Natural killer cell (primary cell): ENCODE results near the gene CST11. TPM values are rescaled to one million over a fixed set of nuclear protein-coding genes. Genes with fewer than 3 reads are reported as not detected.

ENCODE experiments used
- ATAC-seq, 3 donors: fragments of 150-1000 bp in 2 of 3; fragments of 200-7000 bp in 1 of 3; cut with Tn5 transposase; 1 replicate in 1 of 3; 2 replicates in 2 of 3; pipeline ENCODE4 v1.10.0; 2021; ENCODE audit warnings: mild to moderate bottlenecking in 2 of 3, moderate library complexity in 2 of 3
- DNase-seq, 2 donors: peaks; one replicate each; pipeline versions ENCODE4 v3.0.0 to v3.0.0-alpha.2; 2013 to 2021; ENCODE audit warnings: mixed read lengths in 1 of 2
- H3K27ac ChIP-seq: one replicate; pipeline ENCODE4 v1.5.1; 2013; ENCODE audit warnings: mild to moderate bottlenecking, low read length
- H3K27me3 ChIP-seq: one replicate; pipeline ENCODE4 v1.6.1; 2013; ENCODE audit warnings: low read length; ENCODE audit not compliant: control insufficient read depth, insufficient read depth
- H3K36me3 ChIP-seq: one replicate; pipeline ENCODE4 v1.6.1; 2013; ENCODE audit warnings: low read length; ENCODE audit not compliant: control insufficient read depth, insufficient read depth
- H3K4me1 ChIP-seq: one replicate; pipeline ENCODE4 v1.6.1; 2013; ENCODE audit warnings: low read length; ENCODE audit not compliant: control insufficient read depth, insufficient read depth
- H3K4me3 ChIP-seq: one replicate; pipeline ENCODE4 v1.5.1; 2013; ENCODE audit warnings: low read length
- H3K9me3 ChIP-seq: one replicate; pipeline ENCODE4 v1.6.1; 2013; ENCODE audit warnings: low read length; ENCODE audit not compliant: control insufficient read depth, insufficient read depth
- H3K27ac Mint-ChIP-seq, 2 donors: one replicate each; pipeline ENCODE4 v1.8.0; 2022; ENCODE audit warnings: mild to moderate bottlenecking in 2 of 2, mixed read lengths in 2 of 2, moderate library complexity in 1 of 2
- H3K27me3 Mint-ChIP-seq, 2 donors: one replicate each; pipeline ENCODE4 v1.8.0; 2022; ENCODE audit warnings: low read depth in 2 of 2, mixed read lengths in 2 of 2
- H3K36me3 Mint-ChIP-seq: one replicate; pipeline ENCODE4 v1.8.0; 2022; ENCODE audit warnings: mixed read lengths
- H3K4me1 Mint-ChIP-seq, 2 donors: one replicate each; pipeline ENCODE4 v1.8.0; 2022; ENCODE audit warnings: mixed read lengths in 2 of 2
- H3K4me3 Mint-ChIP-seq: one replicate; pipeline ENCODE4 v1.8.0; 2022; ENCODE audit warnings: mild to moderate bottlenecking, moderate library complexity, mixed read lengths
- H3K9me3 Mint-ChIP-seq, 2 donors: one replicate each; pipeline ENCODE4 v1.8.0; 2022; ENCODE audit warnings: mixed read lengths in 2 of 2
- WGBS: methylation state at CpG from one replicate; pipeline ENCODE4 v1.1.7; 2013; ENCODE audit warnings: missing lambda C conversion rate; ENCODE audit not compliant: insufficient coverage; 5-methylcytosine and 5-hydroxymethylcytosine counted together
- intact Hi-C: fragments of 100-400 bp; cut with micrococcal nuclease; formaldehyde crosslinking; loops from one replicate; pipeline ENCODE4 v1.14.2; 2022
- total RNA-seq, 4 donors: library from RNA; stranded (reverse); fragments of 120-200 nt in 1 of 4; gene quantifications; one replicate each; pipeline versions ENCODE4 v1.2.3 to v1.2.4, GENCODE V29; 2013 to 2022
- TF ChIP-seq, protein P1 (sequence below): fragments of 200-600 bp; IDR thresholded peaks from one replicate; pipeline ENCODE4 v1.8.0; 2022; ENCODE audit warnings: antibody characterized with exemption

CST11 gene
- total RNA-seq, 3 donors from 2014 or later (not counting 1 experiment from before 2014, with no cell fraction given) = not detected

DNA sequence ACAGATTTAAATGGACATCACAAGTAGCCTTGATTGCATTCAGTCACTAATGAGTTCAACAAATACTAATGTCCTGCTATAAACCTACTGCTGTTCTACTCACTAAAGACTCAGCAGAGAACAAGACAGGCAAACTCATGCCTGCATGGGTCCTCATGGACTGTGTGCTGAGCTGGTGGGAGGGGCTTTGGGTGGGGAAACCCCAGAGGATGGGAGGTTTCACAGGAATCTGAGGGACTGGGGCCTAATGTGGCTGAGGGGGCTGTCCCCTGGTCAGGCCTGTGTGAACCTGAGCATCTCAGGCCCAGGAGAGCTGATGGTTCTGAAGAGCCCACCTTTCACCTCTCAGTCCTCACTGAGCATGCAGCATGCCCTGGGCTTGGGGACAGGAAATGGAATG is 39.6 kb upstream of the CST11 start:
- no peaks in the 10 kb centered on the region for H3K9me3 Mint-ChIP-seq
- Histone ChIP-seq H3K27ac (no peak overlapping the region), H3K27me3 (no peaks in the 10 kb centered on the region), H3K4me1 (no peaks in the 10 kb centered on the region), H3K4me3 (no peak overlapping the region), H3K9me3 (no peaks in the 10 kb centered on the region), H3K36me3 (no peaks in the 10 kb centered on the region)
- intact Hi-C loops = no loop called here
- peak overlapping the region in 1 of 2 donors; percentile 47 for H3K27ac Mint-ChIP-seq
- TF ChIP-seq, protein P1, sequence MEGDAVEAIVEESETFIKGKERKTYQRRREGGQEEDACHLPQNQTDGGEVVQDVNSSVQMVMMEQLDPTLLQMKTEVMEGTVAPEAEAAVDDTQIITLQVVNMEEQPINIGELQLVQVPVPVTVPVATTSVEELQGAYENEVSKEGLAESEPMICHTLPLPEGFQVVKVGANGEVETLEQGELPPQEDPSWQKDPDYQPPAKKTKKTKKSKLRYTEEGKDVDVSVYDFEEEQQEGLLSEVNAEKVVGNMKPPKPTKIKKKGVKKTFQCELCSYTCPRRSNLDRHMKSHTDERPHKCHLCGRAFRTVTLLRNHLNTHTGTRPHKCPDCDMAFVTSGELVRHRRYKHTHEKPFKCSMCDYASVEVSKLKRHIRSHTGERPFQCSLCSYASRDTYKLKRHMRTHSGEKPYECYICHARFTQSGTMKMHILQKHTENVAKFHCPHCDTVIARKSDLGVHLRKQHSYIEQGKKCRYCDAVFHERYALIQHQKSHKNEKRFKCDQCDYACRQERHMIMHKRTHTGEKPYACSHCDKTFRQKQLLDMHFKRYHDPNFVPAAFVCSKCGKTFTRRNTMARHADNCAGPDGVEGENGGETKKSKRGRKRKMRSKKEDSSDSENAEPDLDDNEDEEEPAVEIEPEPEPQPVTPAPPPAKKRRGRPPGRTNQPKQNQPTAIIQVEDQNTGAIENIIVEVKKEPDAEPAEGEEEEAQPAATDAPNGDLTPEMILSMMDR = no peak
- DNase-seq = peak in 1 of 2 donors; percentile 15
- peaks cover 7% of the 10 kb centered on the region for H3K36me3 Mint-ChIP-seq
- H3K4me1 Mint-ChIP-seq = peaks cover 8 to 9% of the 10 kb centered on the region in 2 donors
- no peak overlapping the region for H3K4me3 Mint-ChIP-seq
- no peaks in the 10 kb centered on the region for H3K27me3 Mint-ChIP-seq
- ATAC-seq = peak; percentile 46 to 99 (median 94)

DNA sequence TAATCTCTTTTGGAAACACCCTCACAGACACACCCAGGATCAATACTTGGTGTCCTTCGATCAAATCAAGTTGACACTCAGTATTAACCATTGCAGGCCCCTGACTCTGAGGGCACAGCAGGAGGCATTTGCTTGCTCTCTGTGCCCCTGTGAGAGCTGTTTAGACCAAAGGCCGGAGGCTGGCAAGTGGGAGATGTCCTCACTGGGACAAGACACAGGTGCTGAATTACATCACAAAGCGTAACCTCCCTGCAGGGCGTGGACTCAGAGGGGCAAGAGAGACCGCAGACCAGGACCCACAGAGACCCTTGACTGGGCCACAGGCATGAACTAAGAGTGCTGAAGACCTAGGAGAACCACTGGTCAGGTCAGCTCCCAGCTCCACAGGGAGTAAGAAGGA is 38.1 kb upstream of the CST11 start, which contains the start of gene CST8:
Gene CST8 (plus strand): TSS at position 301 of the 400 bp plus-strand sequence. CDS start 551 bp downstream, outside the sequence.
- no peaks in the 10 kb centered on the region for H3K27me3 Mint-ChIP-seq
- H3K27ac Mint-ChIP-seq = no peak within 1 kb of the TSS
- no peak within 1 kb of the TSS for H3K4me3 ChIP-seq
- H3K27ac ChIP-seq = no peak within 1 kb of the TSS
- TF ChIP-seq, protein P1 = no peak
- H3K36me3 ChIP-seq = no peaks in the 10 kb centered on the region
- H3K4me1 Mint-ChIP-seq = peaks cover 8 to 9% of the 10 kb centered on the region in 2 donors
- intact Hi-C loops = no loop called here
- no peak for DNase-seq
- no peaks in the 10 kb centered on the region for H3K9me3 Mint-ChIP-seq
- peaks cover 2% of the 10 kb centered on the region for H3K36me3 Mint-ChIP-seq
- H3K4me1 ChIP-seq = no peaks in the 10 kb centered on the region
- H3K4me3 Mint-ChIP-seq = no peak within 1 kb of the TSS
- WGBS = 94% methylated on average over 5 of the region's 5 CpGs
- no peak for ATAC-seq
- H3K27me3 ChIP-seq = no peaks in the 10 kb centered on the region
- H3K9me3 ChIP-seq = no peaks in the 10 kb centered on the region

DNA sequence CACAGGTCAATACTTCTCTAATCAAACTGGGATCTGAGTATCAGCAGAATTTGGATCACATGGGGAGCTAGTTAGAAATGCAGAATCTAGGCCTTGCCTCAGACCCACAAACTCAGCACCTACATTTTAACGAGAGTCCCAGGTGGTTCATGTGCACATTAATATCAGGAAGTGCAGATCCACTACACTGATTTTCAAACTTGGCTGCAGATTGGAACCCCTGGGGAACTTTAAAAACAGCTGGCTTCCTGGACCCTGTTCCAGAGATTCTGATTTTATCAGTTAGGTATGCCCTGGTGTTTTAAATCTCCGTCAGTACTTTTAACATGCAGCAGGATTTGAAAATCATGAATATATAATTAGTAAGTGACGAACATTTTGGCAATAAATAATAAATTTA is 36.3 kb upstream of the CST11 start:
- no peak overlapping the region for H3K4me3 Mint-ChIP-seq
- Histone ChIP-seq H3K27ac (no peak overlapping the region), H3K4me1 (no peaks in the 10 kb centered on the region), H3K36me3 (no peaks in the 10 kb centered on the region), H3K4me3 (no peak overlapping the region), H3K27me3 (no peaks in the 10 kb centered on the region), H3K9me3 (no peaks in the 10 kb centered on the region)
- H3K36me3 Mint-ChIP-seq = no peaks in the 10 kb centered on the region
- H3K9me3 Mint-ChIP-seq = no peaks in the 10 kb centered on the region
- TF ChIP-seq, protein P1 = no peak
- no peak for DNase-seq
- peaks cover 8 to 16% of the 10 kb centered on the region in 2 donors for H3K4me1 Mint-ChIP-seq
- intact Hi-C loops = no loop called here
- H3K27ac Mint-ChIP-seq = no peak overlapping the region
- no peak for ATAC-seq
- H3K27me3 Mint-ChIP-seq = no peaks in the 10 kb centered on the region
- 73% methylated on average over 2 of the region's 3 CpGs for whole genome bisulfite sequencing

DNA sequence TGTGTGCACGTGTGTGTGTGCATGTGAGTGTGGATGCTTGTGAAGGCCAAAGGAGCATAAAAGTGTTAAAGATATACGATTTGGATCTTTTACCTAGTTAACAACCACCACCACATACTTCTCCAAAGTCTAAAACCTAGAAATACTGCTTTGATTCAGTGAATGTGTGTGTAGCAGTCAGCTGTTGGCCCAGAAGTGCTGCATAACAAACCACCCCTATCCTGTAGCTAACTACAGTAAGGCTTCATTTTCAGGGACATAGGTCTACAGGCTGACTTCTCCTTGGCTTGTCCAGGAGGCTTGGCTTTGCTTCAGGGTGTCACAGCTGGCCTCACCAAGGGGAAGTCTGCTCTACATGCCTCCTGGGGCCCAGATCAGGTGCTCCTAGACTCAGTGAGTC is 35.8 kb upstream of the CST11 start:
- H3K27me3 ChIP-seq = no peaks in the 10 kb centered on the region
- H3K9me3 ChIP-seq = no peaks in the 10 kb centered on the region
- H3K36me3 Mint-ChIP-seq = no peaks in the 10 kb centered on the region
- no peaks in the 10 kb centered on the region for H3K27me3 Mint-ChIP-seq
- no peak overlapping the region for H3K27ac Mint-ChIP-seq
- no peaks in the 10 kb centered on the region for H3K4me1 ChIP-seq
- H3K27ac ChIP-seq = no peak overlapping the region
- H3K4me1 Mint-ChIP-seq = peaks cover 8 to 18% of the 10 kb centered on the region in 2 donors
- no peak for ATAC-seq
- no peak for DNase-seq
- no peak overlapping the region for H3K4me3 Mint-ChIP-seq
- TF ChIP-seq, protein P1 = no peak
- intact Hi-C loops = no loop called here
- no CpG with 5 or more reads among the region's 2 CpGs for WGBS
- no peaks in the 10 kb centered on the region for H3K36me3 ChIP-seq
- H3K4me3 ChIP-seq = no peak overlapping the region
- H3K9me3 Mint-ChIP-seq = no peaks in the 10 kb centered on the region
